Left lung (tissue), 10 donors: ENCODE results near the gene ZNF407. TPM values are rescaled to one million over a fixed set of nuclear protein-coding genes. Genes with fewer than 3 reads are reported as not detected.

Experiments used
- ATAC-seq: fragments of 200-7000 bp; cut with Tn5 transposase; one replicate; pipeline ENCODE4 v1.9.1; 2020; ENCODE audit warnings: moderate library complexity
- DNase-seq, 4 donors: peaks; one replicate each; pipeline ENCODE4 v3.0.0-alpha.2; 2013 to 2020
- H3K27ac ChIP-seq, 2 donors: fragments of 200-600 bp; sonication (generic) in 1 of 2; one replicate each; pipeline versions ENCODE4 v1.5.0 to v1.8.0; 2020 to 2021
- H3K27me3 ChIP-seq, 2 donors: fragments of 200-600 bp; sonication (generic) in 1 of 2; one replicate each; pipeline versions ENCODE4 v1.5.0 to v1.8.0; 2020 to 2021
- H3K36me3 ChIP-seq, 2 donors: fragments of 200-600 bp; sonication (generic) in 1 of 2; one replicate each; pipeline versions ENCODE4 v1.5.0 to v1.8.0; 2020 to 2021
- H3K4me1 ChIP-seq, 2 donors: fragments of 200-600 bp; one replicate each; pipeline ENCODE4 v1.8.0; 2021
- H3K4me3 ChIP-seq, 2 donors: fragments of 200-600 bp; sonication (generic) in 1 of 2; one replicate each; pipeline versions ENCODE4 v1.5.0 to v1.8.0; 2020 to 2021; ENCODE audit warnings: mild to moderate bottlenecking in 1 of 2
- H3K9me3 ChIP-seq, 2 donors: fragments of 200-600 bp; sonication (generic) in 1 of 2; one replicate each; pipeline versions ENCODE4 v1.5.0 to v1.8.0; 2020 to 2021
- intact Hi-C, 2 donors: fragments of 100-400 bp; cut with DNase I; formaldehyde crosslinking; loops; one replicate each; pipeline versions ENCODE4 v1.11.2 to v1.14.2; 2022
- polyA plus RNA-seq, 6 donors: library from polyadenylated mRNA; unstranded; fragments of 120-200 nt; gene quantifications; one replicate each; pipeline ENCODE4 v1.2.1, GENCODE V29; 2013; ENCODE audit not compliant: insufficient read length in 6 of 6
- total RNA-seq, 2 donors: library from RNA; stranded (reverse); fragmentation: NEBNext Ultra II Directional; extraction: Animal tissue kit (Norgen Biotek cat#: 25700); gene quantifications; one replicate each; pipeline ENCODE4 v1.2.1, GENCODE V29; 2021
- TF ChIP-seq, protein P1 (sequence below), 2 donors: fragments of 200-600 bp; sonication (generic) in 1 of 2; IDR thresholded peaks; one replicate each; pipeline versions ENCODE4 v1.5.0 to v1.8.0; 2021; ENCODE audit warnings: antibody characterized with exemption in 2 of 2
- donor health status: DM: no; HTN: yes; CAD: no.
- donor health status: DM: no; HTN: no; CAD: no.

Gene ZNF407
- total and polyA plus RNA-seq, 8 donors: 10.3 to 16.7 (median 11.3) TPM

DNA sequence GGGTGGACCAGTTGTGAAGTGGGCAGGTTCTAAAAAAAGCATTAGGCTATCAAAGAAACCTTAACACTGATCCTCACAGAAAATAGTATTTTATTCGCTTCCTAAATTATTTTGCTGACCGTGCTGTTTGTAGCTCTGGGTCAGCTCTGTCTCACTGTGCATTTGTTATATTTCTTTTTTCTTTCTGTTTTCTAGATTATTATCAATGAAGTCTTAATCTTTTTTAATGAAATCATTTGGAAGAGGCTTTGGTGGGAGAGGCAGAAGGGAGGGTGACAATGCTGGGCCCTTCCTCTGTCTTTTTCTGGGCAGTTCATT lies 397.7 kb downstream of the ZNF407 start:
- DNase-seq (no peak), ATAC-seq (no peak)
- H3K4me3 ChIP-seq: no peak overlapping the region
- TF ChIP-seq, protein P1, sequence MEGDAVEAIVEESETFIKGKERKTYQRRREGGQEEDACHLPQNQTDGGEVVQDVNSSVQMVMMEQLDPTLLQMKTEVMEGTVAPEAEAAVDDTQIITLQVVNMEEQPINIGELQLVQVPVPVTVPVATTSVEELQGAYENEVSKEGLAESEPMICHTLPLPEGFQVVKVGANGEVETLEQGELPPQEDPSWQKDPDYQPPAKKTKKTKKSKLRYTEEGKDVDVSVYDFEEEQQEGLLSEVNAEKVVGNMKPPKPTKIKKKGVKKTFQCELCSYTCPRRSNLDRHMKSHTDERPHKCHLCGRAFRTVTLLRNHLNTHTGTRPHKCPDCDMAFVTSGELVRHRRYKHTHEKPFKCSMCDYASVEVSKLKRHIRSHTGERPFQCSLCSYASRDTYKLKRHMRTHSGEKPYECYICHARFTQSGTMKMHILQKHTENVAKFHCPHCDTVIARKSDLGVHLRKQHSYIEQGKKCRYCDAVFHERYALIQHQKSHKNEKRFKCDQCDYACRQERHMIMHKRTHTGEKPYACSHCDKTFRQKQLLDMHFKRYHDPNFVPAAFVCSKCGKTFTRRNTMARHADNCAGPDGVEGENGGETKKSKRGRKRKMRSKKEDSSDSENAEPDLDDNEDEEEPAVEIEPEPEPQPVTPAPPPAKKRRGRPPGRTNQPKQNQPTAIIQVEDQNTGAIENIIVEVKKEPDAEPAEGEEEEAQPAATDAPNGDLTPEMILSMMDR (IDR thresholded peaks at IDR 0.05): no peak
- intact Hi-C loops: no loop called here
- peak overlapping the region; percentile 51 to 72 for H3K27ac ChIP-seq
- no peaks in the 10 kb centered on the region for H3K9me3 ChIP-seq
- no peaks in the 10 kb centered on the region for H3K27me3 ChIP-seq
- H3K4me1 ChIP-seq: peaks cover 0 to 29% of the 10 kb centered on the region in 2 donors
- H3K36me3 ChIP-seq: no peaks in the 10 kb centered on the region

GRCh38 chr18:74996055-74996454 lies 398.4 kb downstream of the ZNF407 start:
- H3K36me3 ChIP-seq: no peaks in the 10 kb centered on the region
- H3K9me3 ChIP-seq: no peaks in the 10 kb centered on the region
- intact Hi-C loops: no loop called here
- no peak for ATAC-seq
- TF ChIP-seq, protein P1 (IDR thresholded peaks at IDR 0.05): no peak
- peaks cover 0 to 27% of the 10 kb centered on the region in 2 donors for H3K4me1 ChIP-seq
- H3K27ac ChIP-seq: no peak overlapping the region
- no peak for DNase-seq
- H3K27me3 ChIP-seq: no peaks in the 10 kb centered on the region
- no peak overlapping the region for H3K4me3 ChIP-seq

DNA sequence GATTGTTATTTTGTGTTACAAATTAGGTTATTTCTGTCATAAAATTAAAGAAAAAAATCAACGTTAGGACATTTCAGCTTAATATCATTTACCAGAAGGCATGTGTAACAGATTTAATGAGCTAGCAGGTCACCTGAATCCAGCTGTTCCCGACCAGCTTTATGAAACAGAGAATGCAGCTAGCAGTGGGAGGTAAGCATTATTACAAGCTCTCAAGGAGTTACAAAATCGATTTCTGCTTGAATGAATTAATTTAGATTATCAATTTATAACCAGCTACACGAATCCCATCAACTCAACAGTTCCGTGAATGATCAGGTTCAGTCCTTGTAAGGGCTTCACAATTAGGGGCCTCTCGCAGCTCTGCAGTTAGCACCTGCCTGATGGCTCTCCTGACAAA lies 399.3 kb downstream of the ZNF407 start:
- no peak for DNase-seq
- Histone ChIP-seq H3K4me3 (no peak overlapping the region), H3K27me3 (no peaks in the 10 kb centered on the region), H3K9me3 (no peaks in the 10 kb centered on the region), H3K27ac (no peak overlapping the region), H3K4me1 (peaks cover 0 to 20% of the 10 kb centered on the region in 2 donors), H3K36me3 (no peaks in the 10 kb centered on the region)
- intact Hi-C loops: no loop called here
- TF ChIP-seq, protein P1 (IDR thresholded peaks at IDR 0.05): no peak
- no peak for ATAC-seq

DNA sequence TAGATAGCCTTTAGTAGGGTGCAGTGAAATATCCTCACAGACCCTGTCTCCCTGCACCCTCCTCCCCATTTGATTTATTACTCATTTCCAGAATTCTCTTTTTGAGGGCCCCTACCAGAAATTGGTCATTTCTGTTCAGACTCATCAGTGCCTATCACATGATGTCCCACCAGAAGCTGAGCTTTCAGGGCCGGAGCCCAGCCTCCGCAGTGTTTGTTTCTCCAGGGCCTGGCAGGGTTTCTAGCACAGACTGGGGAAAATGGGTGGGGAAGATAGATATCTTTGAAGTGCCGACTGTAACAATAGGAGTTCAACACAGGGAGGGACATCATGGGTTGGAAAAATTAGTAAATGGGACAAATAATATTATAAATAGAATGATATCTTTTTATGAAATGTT lies 403.2 kb downstream of the ZNF407 start:
- ATAC-seq: no peak
- intact Hi-C loops: no loop called here

DNA sequence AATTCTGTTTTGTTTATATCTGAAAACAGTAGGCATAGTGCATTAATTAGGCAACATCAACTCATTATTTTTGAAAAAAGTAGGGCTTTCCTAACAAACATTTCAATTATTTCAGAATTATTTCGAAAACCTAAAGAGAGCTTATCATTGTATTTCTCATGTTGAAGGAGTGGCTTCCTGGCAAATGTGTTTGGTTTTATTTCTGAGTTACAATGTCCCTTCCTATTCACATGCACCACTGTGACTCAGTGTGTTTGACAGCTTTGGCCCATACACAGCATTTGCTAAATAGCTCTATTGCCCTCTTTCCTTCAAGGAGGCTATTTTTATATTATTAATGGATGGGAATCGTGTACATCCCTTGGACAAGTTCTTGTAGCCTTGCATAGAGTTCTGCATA lies 405.4 kb downstream of the ZNF407 start:
- TF ChIP-seq, protein P1 (IDR thresholded peaks at IDR 0.05): no peak
- DNase-seq (no peak), ATAC-seq (peak; percentile 53)
- H3K27ac ChIP-seq: peak overlapping the region in 1 of 2 donors; percentile 55
- no peaks in the 10 kb centered on the region for H3K27me3 ChIP-seq
- H3K9me3 ChIP-seq: no peaks in the 10 kb centered on the region
- H3K36me3 ChIP-seq: no peaks in the 10 kb centered on the region
- intact Hi-C loops: no loop called here
- H3K4me3 ChIP-seq: no peak overlapping the region
- peaks cover 3 to 13% of the 10 kb centered on the region in 2 donors for H3K4me1 ChIP-seq

More for the DNA sequence above, 403.2 kb downstream of the ZNF407 start:
- Histone ChIP-seq H3K4me3 (no peak overlapping the region), H3K9me3 (no peaks in the 10 kb centered on the region), H3K27me3 (no peaks in the 10 kb centered on the region), H3K36me3 (no peaks in the 10 kb centered on the region), H3K27ac (no peak overlapping the region), H3K4me1 (peaks cover 3 to 13% of the 10 kb centered on the region in 2 donors)
- DNase-seq: no peak
- TF ChIP-seq, protein P1 (IDR thresholded peaks at IDR 0.05): no peak
